PC-3 (cell line): ENCODE data around the gene EPHB1. TPM values are rescaled to one million over a fixed set of nuclear protein-coding genes. Genes with fewer than 3 reads are reported as not detected.
"Not testable (repeated sequence)": the region's sequence is repeated elsewhere in the genome, so short reads cannot be mapped to it uniquely, and the experiment has no call there.

Experiments
- ATAC-seq: fragments of 200-7000 bp; cut with Tn5 transposase; 2 replicates; pipeline ENCODE4 v1.9.1; 2020; ENCODE audit warnings: mild to moderate bottlenecking, moderate library complexity
- BruUV-seq: library from RNA; stranded (reverse); fragments of 400-500 nt; replicated peaks from 2 replicates; lab custom pipeline; 2021; lab: Mats Ljungman, UMichigan
- CTCF ChIA-PET: fragments of 300-600 bp; sonication (Branson Sonifier 250); formaldehyde crosslinking; loops from one replicate; lab custom pipeline; 2022; ENCODE audit warnings: antibody characterized with exemption; lab: Charles Lee
- POLR2A ChIA-PET: fragments of 300-600 bp; sonication (Branson Sonifier 250); formaldehyde crosslinking; loops from one replicate; lab custom pipeline; 2022; ENCODE audit warnings: antibody characterized with exemption; ENCODE audit not compliant: unreplicated experiment; lab: Charles Lee
- DNase-seq: peaks from one replicate; pipeline ENCODE4 v3.0.0-alpha.2; 2015
- H2AFZ ChIP-seq: fragments of 300-600 bp; sonication (generic); 2 replicates; pipeline ENCODE4 v1.6.0; 2016; ENCODE audit warnings: antibody characterized with exemption, low read length
- H3F3A ChIP-seq: fragments of 300-600 bp; sonication (generic); one replicate; pipeline ENCODE4 v1.6.0; 2017; ENCODE audit warnings: antibody characterized with exemption, low read length, control low read depth, mild to moderate bottlenecking; ENCODE audit not compliant: unreplicated experiment
- H3K27ac ChIP-seq: fragments of 300-600 bp; sonication (generic); 2 replicates; pipeline ENCODE4 v1.5.1; 2016; ENCODE audit warnings: mild to moderate bottlenecking, low read length
- H3K27me3 ChIP-seq: fragments of 300-600 bp; sonication (generic); 2 replicates; pipeline ENCODE4 v1.6.1; 2016; ENCODE audit warnings: low read length, mixed read lengths
- H3K36me3 ChIP-seq: fragments of 300-600 bp; sonication (generic); 2 replicates; pipeline ENCODE4 v1.6.1; 2016; ENCODE audit warnings: low read depth, mixed run types, low read length, mixed read lengths
- H3K4me1 ChIP-seq: fragments of 300-600 bp; sonication (generic); 2 replicates; pipeline ENCODE4 v1.5.1; 2016; ENCODE audit warnings: low read length; ENCODE audit not compliant: insufficient read depth
- H3K4me2 ChIP-seq: fragments of 300-600 bp; sonication (generic); 2 replicates; pipeline ENCODE4 v1.6.0; 2016; ENCODE audit warnings: low read length
- H3K4me3 ChIP-seq: fragments of 300-600 bp; sonication (generic); 2 replicates; pipeline ENCODE4 v1.5.1; 2016; ENCODE audit warnings: mild to moderate bottlenecking, low read length, mixed read lengths
- H3K79me2 ChIP-seq: fragments of 300-600 bp; sonication (generic); 2 replicates; pipeline ENCODE4 v1.6.1; 2017; ENCODE audit warnings: low read length, mixed read lengths
- H3K9ac ChIP-seq: fragments of 300-600 bp; sonication (generic); 2 replicates; pipeline ENCODE4 v1.6.0; 2016; ENCODE audit warnings: mild to moderate bottlenecking, low read length
- H3K9me2 ChIP-seq: fragments of 300-600 bp; sonication (generic); replicated peaks from 2 replicates; pipeline ENCODE4 v1.6.1; 2016; ENCODE audit warnings: mixed run types, low read length, mixed read lengths
- H3K9me3 ChIP-seq: fragments of 300-600 bp; sonication (generic); 2 replicates; pipeline ENCODE4 v1.6.1; 2016; ENCODE audit warnings: low read length, mixed read lengths
- H4K20me1 ChIP-seq: fragments of 300-600 bp; sonication (generic); 2 replicates; pipeline ENCODE4 v1.6.1; 2016; ENCODE audit warnings: low read length, mixed read lengths
- CTCF ChIP-seq: fragments of 300-600 bp; sonication (generic); conservative IDR thresholded peaks from 2 replicates; pipeline ENCODE4 v1.5.1; 2017; ENCODE audit warnings: antibody characterized with exemption, low read depth, mild to moderate bottlenecking, low read length
- EZH2 ChIP-seq: fragments of 300-600 bp; sonication (generic); IDR thresholded peaks from one replicate; pipeline ENCODE4 v1.6.1; 2017; ENCODE audit warnings: antibody characterized with exemption, mild to moderate bottlenecking, low read length; ENCODE audit not compliant: unreplicated experiment
- EZH2phosphoT487 ChIP-seq: fragments of 300-600 bp; sonication (generic); IDR thresholded peaks from 2 replicates; pipeline ENCODE4 v1.6.1; 2018; ENCODE audit warnings: mild to moderate bottlenecking, antibody characterized with exemption, low read length, borderline replicate concordance
- intact Hi-C: fragments of 100-400 bp; cut with micrococcal nuclease; formaldehyde crosslinking; loops from 2 replicates; pipeline ENCODE4 v1.9.0; 2023
- total RNA-seq: library from RNA; depleted of rRNA; stranded (reverse); fragments of >200 nt; gene quantifications from 2 replicates; pipeline ENCODE4 v1.2.3, GENCODE V29; 2014

Gene EPHB1
- total RNA-seq, 1 experiment from 2014 or later: 0.69 TPM

GRCh38 chr3:135231737-135232136 lies 436.7 kb downstream of the EPHB1 start:
- no peak for DNase-seq
- no peaks in the 10 kb centered on the region for H3K79me2 ChIP-seq
- TF ChIP-seq EZH2 (no peak), EZH2phosphoT487 (no peak), CTCF (no peak)
- no peaks in the 10 kb centered on the region for H3K36me3 ChIP-seq
- no peaks in the 10 kb centered on the region for H4K20me1 ChIP-seq
- ATAC-seq: no peak
- H3F3A ChIP-seq: no peaks in the 10 kb centered on the region
- POLR2A ChIA-PET: no interaction called here
- CTCF ChIA-PET: no interaction called here
- no peaks in the 10 kb centered on the region for H3K4me1 ChIP-seq
- H3K9ac ChIP-seq: no peak overlapping the region
- H3K4me3 ChIP-seq: no peak overlapping the region
- no TSS peak for BruUV-seq
- H3K27ac ChIP-seq: no peak overlapping the region
- intact Hi-C loops: no loop called here
- no peaks in the 10 kb centered on the region for H3K27me3 ChIP-seq
- no peaks in the 10 kb centered on the region for H3K9me3 ChIP-seq
- no peaks in the 10 kb centered on the region for H3K9me2 ChIP-seq
- no peak overlapping the region for H2AFZ ChIP-seq
- H3K4me2 ChIP-seq: no peak overlapping the region

- BruUV-seq: no TSS peak
- no peak for DNase-seq
- no peak overlapping the region for H3K4me2 ChIP-seq
- H3K27me3 ChIP-seq: no peaks in the 10 kb centered on the region
- H3K4me1 ChIP-seq: no peaks in the 10 kb centered on the region
- intact Hi-C loops: no loop called here
- H3K9me2 ChIP-seq: no peaks in the 10 kb centered on the region
- POLR2A ChIA-PET: no interaction called here
- H3K4me3 ChIP-seq: no peak overlapping the region
- H3K27ac ChIP-seq: no peak overlapping the region
- no peak overlapping the region for H2AFZ ChIP-seq
- no peaks in the 10 kb centered on the region for H3K36me3 ChIP-seq
- no peaks in the 10 kb centered on the region for H3F3A ChIP-seq
- ATAC-seq: no peak
- no peak overlapping the region for H3K9ac ChIP-seq
- CTCF ChIA-PET: no interaction called here
- TF ChIP-seq EZH2 (no peak), EZH2phosphoT487 (no peak), CTCF (no peak)
- H3K79me2 ChIP-seq: no peaks in the 10 kb centered on the region
- no peaks in the 10 kb centered on the region for H4K20me1 ChIP-seq
- no peaks in the 10 kb centered on the region for H3K9me3 ChIP-seq
Measured at GRCh38 chr3:135232226-135232625, 437.2 kb downstream of the EPHB1 start.

GRCh38 chr3:135233476-135233875 lies 438.4 kb downstream of the EPHB1 start:
- H3F3A ChIP-seq, CTCF ChIA-PET, H3K4me2 ChIP-seq, H3K9me3 ChIP-seq, intact Hi-C loops, H3K27ac ChIP-seq, H3K36me3 ChIP-seq, H3K9ac ChIP-seq, H4K20me1 ChIP-seq, DNase-seq, H3K4me1 ChIP-seq, POLR2A ChIA-PET, H3K27me3 ChIP-seq, H3K9me2 ChIP-seq, BruUV-seq, H2AFZ ChIP-seq, ATAC-seq, H3K4me3 ChIP-seq, H3K79me2 ChIP-seq: not testable (repeated sequence)
